Astrocyte (in vitro differentiated cells and primary cell): ENCODE data around the gene TRPC4. TPM values are rescaled to one million over a fixed set of nuclear protein-coding genes. Genes with fewer than 3 reads are reported as not detected.

Experiments
- DNase-seq: peaks from one replicate; pipeline ENCODE4 v3.0.0-alpha.2; 2010; ENCODE audit warnings: low read depth
- FAIRE-seq: peaks from 2 replicates; lab custom pipeline; 2011; peaks lifted over from hg19 to GRCh38; lab: Jason Lieb, UNC
- H2AFZ ChIP-seq: 2 replicates; pipeline ENCODE4 v1.6.0; 2012; ENCODE audit warnings: low read depth, low read length, inconsistent platforms
- H3K27ac ChIP-seq: 2 replicates; pipeline ENCODE4 v1.5.1; 2011; ENCODE audit warnings: low read depth, low read length, inconsistent platforms
- H3K27me3 ChIP-seq: 2 replicates; pipeline ENCODE4 v1.6.0; 2011; ENCODE audit warnings: low read length, inconsistent platforms; ENCODE audit not compliant: insufficient read depth
- H3K36me3 ChIP-seq: 2 replicates; pipeline ENCODE4 v1.5.1; 2011; ENCODE audit warnings: low read length, inconsistent platforms; ENCODE audit not compliant: insufficient read depth
- H3K4me1 ChIP-seq: 2 replicates; pipeline ENCODE4 v1.5.1; 2011; ENCODE audit warnings: low read length, inconsistent platforms; ENCODE audit not compliant: insufficient read depth
- H3K4me2 ChIP-seq: 2 replicates; pipeline ENCODE4 v1.6.0; 2012; ENCODE audit warnings: low read length, inconsistent platforms
- H3K4me3 ChIP-seq: 2 replicates; pipeline ENCODE4 v1.5.1; 2011; ENCODE audit warnings: low read depth, mild to moderate bottlenecking, low read length, inconsistent platforms; ENCODE audit not compliant: insufficient read depth
- H3K79me2 ChIP-seq: 2 replicates; pipeline ENCODE4 v1.6.0; 2012; ENCODE audit warnings: mild to moderate bottlenecking, low read length, inconsistent platforms; ENCODE audit not compliant: insufficient read depth
- H3K9ac ChIP-seq: 2 replicates; pipeline ENCODE4 v1.6.0; 2012; ENCODE audit warnings: mild to moderate bottlenecking, low read length, inconsistent platforms
- H3K9me3 ChIP-seq: 2 replicates; pipeline ENCODE4 v1.5.1; 2012; ENCODE audit warnings: low read depth, mild to moderate bottlenecking, low read length, inconsistent platforms; ENCODE audit not compliant: insufficient read depth
- H4K20me1 ChIP-seq: 2 replicates; pipeline ENCODE4 v1.6.0; 2012; ENCODE audit warnings: low read length, inconsistent platforms; ENCODE audit not compliant: insufficient read depth
- H3K27ac Mint-ChIP-seq: one replicate; pipeline ENCODE4 v1.8.0; 2021; ENCODE audit warnings: mild to moderate bottlenecking, mixed read lengths; ENCODE audit not compliant: unreplicated experiment
- H3K27me3 Mint-ChIP-seq: one replicate; pipeline ENCODE4 v1.8.0; 2021; ENCODE audit warnings: low read depth, mixed read lengths; ENCODE audit not compliant: unreplicated experiment
- H3K36me3 Mint-ChIP-seq: one replicate; pipeline ENCODE4 v1.8.0; 2021; ENCODE audit warnings: low read depth, mixed read lengths; ENCODE audit not compliant: unreplicated experiment
- H3K4me1 Mint-ChIP-seq: one replicate; pipeline ENCODE4 v1.8.0; 2021; ENCODE audit warnings: low read depth, mixed read lengths; ENCODE audit not compliant: unreplicated experiment
- H3K4me3 Mint-ChIP-seq: one replicate; pipeline ENCODE4 v1.8.0; 2021; ENCODE audit warnings: mild to moderate bottlenecking, moderate library complexity, mixed read lengths; ENCODE audit not compliant: unreplicated experiment
- H3K9me3 Mint-ChIP-seq: one replicate; pipeline ENCODE4 v1.8.0; 2021; ENCODE audit warnings: mild to moderate bottlenecking, mixed read lengths; ENCODE audit not compliant: unreplicated experiment
- CTCF ChIP-seq: IDR thresholded peaks from 2 replicates; pipeline ENCODE4 v1.5.1; 2011; ENCODE audit warnings: low read depth, mild to moderate bottlenecking, inconsistent platforms, low read length, moderate library complexity; ENCODE audit not compliant: insufficient read depth
- EZH2 ChIP-seq: IDR thresholded peaks from 2 replicates; pipeline ENCODE4 v1.6.1; 2012; ENCODE audit warnings: mild to moderate bottlenecking, low read length, inconsistent platforms; ENCODE audit not compliant: insufficient read depth
- total RNA-seq: library from RNA; stranded (reverse); gene quantifications from 2 replicates; pipeline ENCODE4 v1.2.1, GENCODE V29; 2021

TRPC4 gene
- total RNA-seq, 1 donor from 2014 or later, result 14.4 TPM

- Histone ChIP-seq H3K36me3 (no peaks in the 10 kb centered on the region), H3K4me3 (no peak overlapping the region), H3K79me2 (no peaks in the 10 kb centered on the region), H4K20me1 (no peaks in the 10 kb centered on the region), H3K4me1 (peaks cover 7% of the 10 kb centered on the region), H2AFZ (no peak overlapping the region), H3K4me2 (no peak overlapping the region), H3K27ac (no peak overlapping the region), H3K9me3 (no peaks in the 10 kb centered on the region), H3K9ac (no peak overlapping the region), H3K27me3 (no peaks in the 10 kb centered on the region)
- TF ChIP-seq EZH2, result no peak
- TF ChIP-seq CTCF, result no peak
- Mint-ChIP-seq H3K27ac (no peak overlapping the region), H3K27me3 (no peaks in the 10 kb centered on the region), H3K4me1 (peaks cover 6% of the 10 kb centered on the region), H3K9me3 (no peaks in the 10 kb centered on the region), H3K36me3 (no peaks in the 10 kb centered on the region), H3K4me3 (no peak overlapping the region)
- DNase-seq (peak; percentile 20), FAIRE-seq (no peak)
Observed at GRCh38 chr13:37667702-37668101, 201.9 kb downstream of the TRPC4 start.

GRCh38 chr13:37666036-37666435 is 203.5 kb downstream of the TRPC4 start:
- no peak for TF ChIP-seq EZH2
- no peak for TF ChIP-seq CTCF
- Mint-ChIP-seq H3K36me3 (peaks cover 2% of the 10 kb centered on the region), H3K27me3 (no peaks in the 10 kb centered on the region), H3K4me1 (peaks cover 6% of the 10 kb centered on the region), H3K4me3 (no peak overlapping the region), H3K27ac (no peak overlapping the region), H3K9me3 (no peaks in the 10 kb centered on the region)
- Histone ChIP-seq H3K27ac (peak overlapping the region; percentile 17), H3K4me3 (no peak overlapping the region), H4K20me1 (no peaks in the 10 kb centered on the region), H3K27me3 (no peaks in the 10 kb centered on the region), H3K79me2 (no peaks in the 10 kb centered on the region), H3K4me1 (peaks cover 7% of the 10 kb centered on the region), H3K4me2 (no peak overlapping the region), H3K9me3 (no peaks in the 10 kb centered on the region), H3K36me3 (no peaks in the 10 kb centered on the region), H3K9ac (no peak overlapping the region), H2AFZ (no peak overlapping the region)
- DNase-seq (no peak), FAIRE-seq (no peak)

GRCh38 chr13:37665420-37665819 is 204.2 kb downstream of the TRPC4 start:
- Histone ChIP-seq H3K27ac (no peak overlapping the region), H2AFZ (no peak overlapping the region), H3K27me3 (no peaks in the 10 kb centered on the region), H3K4me2 (no peak overlapping the region), H3K4me3 (no peak overlapping the region), H3K36me3 (no peaks in the 10 kb centered on the region), H3K9ac (no peak overlapping the region), H3K79me2 (no peaks in the 10 kb centered on the region), H3K9me3 (no peaks in the 10 kb centered on the region), H3K4me1 (peaks cover 7% of the 10 kb centered on the region), H4K20me1 (no peaks in the 10 kb centered on the region)
- Mint-ChIP-seq H3K9me3 (no peaks in the 10 kb centered on the region), H3K27me3 (no peaks in the 10 kb centered on the region), H3K4me3 (no peak overlapping the region), H3K27ac (no peak overlapping the region), H3K4me1 (peaks cover 6% of the 10 kb centered on the region), H3K36me3 (peaks cover 2% of the 10 kb centered on the region)
- no peak for FAIRE-seq
- no peak for DNase-seq
- TF ChIP-seq CTCF, result no peak
- no peak for TF ChIP-seq EZH2
